GM21360 (cell line): ENCODE results near the gene ANKRD65.
"Not testable (repeated sequence)": the region's sequence is repeated elsewhere in the genome, so short reads cannot be mapped to it uniquely, and the experiment has no call there.

Experiments used
- ATAC-seq: cut with Tn5 transposase; IDR thresholded peaks from one replicate; pipeline ENCODE4 v1.9.1; 2021; ENCODE audit warnings: mild to moderate bottlenecking, moderate library complexity; ENCODE audit not compliant: unreplicated experiment

Gene ANKRD65

GRCh38 chr1:1421147-1421906, at the start of gene ANKRD65:
ANKRD65 (minus strand) TSS chr1:1421276; CDS start chr1:1421005, 271 bp downstream.
- no peak for ATAC-seq

- ATAC-seq = not testable (repeated sequence)
These were observed 47.3 kb upstream of the ANKRD65 start for GRCh38 chr1:1468196-1468985.

- no peak for ATAC-seq
These were observed 42.2 kb upstream of the ANKRD65 start for GRCh38 chr1:1463312-1463711.

- ATAC-seq = no peak
These were observed 41.4 kb upstream of the ANKRD65 start for GRCh38 chr1:1462318-1462966.

- no peak for ATAC-seq
These were observed 40.7 kb upstream of the ANKRD65 start for GRCh38 chr1:1461721-1462317.

- ATAC-seq = no peak
These were observed 39.6 kb upstream of the ANKRD65 start for GRCh38 chr1:1460540-1461130.

- not testable (repeated sequence) for ATAC-seq
These were observed 38.6 kb upstream of the ANKRD65 start for GRCh38 chr1:1459711-1460110.

GRCh38 chr1:1459156-1459555, 38.1 kb upstream of the ANKRD65 start:
- ATAC-seq = not testable (repeated sequence)

GRCh38 chr1:1456683-1457255, 35.7 kb upstream of the ANKRD65 start:
- ATAC-seq = not testable (repeated sequence)

GRCh38 chr1:1455934-1456333, 34.9 kb upstream of the ANKRD65 start:
- not testable (repeated sequence) for ATAC-seq

- no peak for ATAC-seq
These were observed 34.3 kb upstream of the ANKRD65 start for GRCh38 chr1:1455366-1455884.

GRCh38 chr1:1454286-1455056, 33.4 kb upstream of the ANKRD65 start:
- ATAC-seq = not testable (repeated sequence)

- ATAC-seq = no peak
These were observed 31.8 kb upstream of the ANKRD65 start for GRCh38 chr1:1452882-1453281.

GRCh38 chr1:1452365-1452739, 31.3 kb upstream of the ANKRD65 start:
- ATAC-seq = not testable (repeated sequence)

GRCh38 chr1:1451696-1452364, 30.8 kb upstream of the ANKRD65 start:
- no peak for ATAC-seq

GRCh38 chr1:1450616-1451015, 29.5 kb upstream of the ANKRD65 start:
- not testable (repeated sequence) for ATAC-seq

GRCh38 chr1:1449099-1449739, 28.1 kb upstream of the ANKRD65 start, which contains the start of gene ATAD3C:
ATAD3C (plus strand) TSS chr1:1449689; CDS start chr1:1450684, 995 bp downstream.
- ATAC-seq = no peak

- not testable (repeated sequence) for ATAC-seq
These were observed 25.6 kb upstream of the ANKRD65 start for GRCh38 chr1:1446631-1447030.
